PC-3 (cell line): ENCODE data around the gene UNC13A. TPM values are rescaled to one million over a fixed set of nuclear protein-coding genes. Genes with fewer than 3 reads are reported as not detected.

Experiments used
- ATAC-seq: fragments of 200-7000 bp; cut with Tn5 transposase; 2 replicates; pipeline ENCODE4 v1.9.1; 2020; ENCODE audit warnings: mild to moderate bottlenecking, moderate library complexity
- BruUV-seq: library from RNA; stranded (reverse); fragments of 400-500 nt; replicated peaks from 2 replicates; lab custom pipeline; 2021; lab: Mats Ljungman, UMichigan
- CTCF ChIA-PET: fragments of 300-600 bp; sonication (Branson Sonifier 250); formaldehyde crosslinking; loops from one replicate; lab custom pipeline; 2022; ENCODE audit warnings: antibody characterized with exemption; lab: Charles Lee
- POLR2A ChIA-PET: fragments of 300-600 bp; sonication (Branson Sonifier 250); formaldehyde crosslinking; loops from one replicate; lab custom pipeline; 2022; ENCODE audit warnings: antibody characterized with exemption; ENCODE audit not compliant: unreplicated experiment; lab: Charles Lee
- DNase-seq: peaks from one replicate; pipeline ENCODE4 v3.0.0-alpha.2; 2015
- H2AFZ ChIP-seq: fragments of 300-600 bp; sonication (generic); 2 replicates; pipeline ENCODE4 v1.6.0; 2016; ENCODE audit warnings: antibody characterized with exemption, low read length
- H3F3A ChIP-seq: fragments of 300-600 bp; sonication (generic); one replicate; pipeline ENCODE4 v1.6.0; 2017; ENCODE audit warnings: antibody characterized with exemption, low read length, control low read depth, mild to moderate bottlenecking; ENCODE audit not compliant: unreplicated experiment
- H3K27ac ChIP-seq: fragments of 300-600 bp; sonication (generic); 2 replicates; pipeline ENCODE4 v1.5.1; 2016; ENCODE audit warnings: mild to moderate bottlenecking, low read length
- H3K27me3 ChIP-seq: fragments of 300-600 bp; sonication (generic); 2 replicates; pipeline ENCODE4 v1.6.1; 2016; ENCODE audit warnings: low read length, mixed read lengths
- H3K36me3 ChIP-seq: fragments of 300-600 bp; sonication (generic); 2 replicates; pipeline ENCODE4 v1.6.1; 2016; ENCODE audit warnings: low read depth, mixed run types, low read length, mixed read lengths
- H3K4me1 ChIP-seq: fragments of 300-600 bp; sonication (generic); 2 replicates; pipeline ENCODE4 v1.5.1; 2016; ENCODE audit warnings: low read length; ENCODE audit not compliant: insufficient read depth
- H3K4me2 ChIP-seq: fragments of 300-600 bp; sonication (generic); 2 replicates; pipeline ENCODE4 v1.6.0; 2016; ENCODE audit warnings: low read length
- H3K4me3 ChIP-seq: fragments of 300-600 bp; sonication (generic); 2 replicates; pipeline ENCODE4 v1.5.1; 2016; ENCODE audit warnings: mild to moderate bottlenecking, low read length, mixed read lengths
- H3K79me2 ChIP-seq: fragments of 300-600 bp; sonication (generic); 2 replicates; pipeline ENCODE4 v1.6.1; 2017; ENCODE audit warnings: low read length, mixed read lengths
- H3K9ac ChIP-seq: fragments of 300-600 bp; sonication (generic); 2 replicates; pipeline ENCODE4 v1.6.0; 2016; ENCODE audit warnings: mild to moderate bottlenecking, low read length
- H3K9me2 ChIP-seq: fragments of 300-600 bp; sonication (generic); replicated peaks from 2 replicates; pipeline ENCODE4 v1.6.1; 2016; ENCODE audit warnings: mixed run types, low read length, mixed read lengths
- H3K9me3 ChIP-seq: fragments of 300-600 bp; sonication (generic); 2 replicates; pipeline ENCODE4 v1.6.1; 2016; ENCODE audit warnings: low read length, mixed read lengths
- H4K20me1 ChIP-seq: fragments of 300-600 bp; sonication (generic); 2 replicates; pipeline ENCODE4 v1.6.1; 2016; ENCODE audit warnings: low read length, mixed read lengths
- EZH2 ChIP-seq: fragments of 300-600 bp; sonication (generic); IDR thresholded peaks from one replicate; pipeline ENCODE4 v1.6.1; 2017; ENCODE audit warnings: antibody characterized with exemption, mild to moderate bottlenecking, low read length; ENCODE audit not compliant: unreplicated experiment
- EZH2phosphoT487 ChIP-seq: fragments of 300-600 bp; sonication (generic); IDR thresholded peaks from 2 replicates; pipeline ENCODE4 v1.6.1; 2018; ENCODE audit warnings: mild to moderate bottlenecking, antibody characterized with exemption, low read length, borderline replicate concordance
- intact Hi-C: fragments of 100-400 bp; cut with micrococcal nuclease; formaldehyde crosslinking; loops from 2 replicates; pipeline ENCODE4 v1.9.0; 2023
- total RNA-seq: library from RNA; depleted of rRNA; stranded (reverse); fragments of >200 nt; gene quantifications from 2 replicates; pipeline ENCODE4 v1.2.3, GENCODE V29; 2014
- TF ChIP-seq, protein P1 (sequence below): fragments of 300-600 bp; sonication (generic); conservative IDR thresholded peaks from 2 replicates; pipeline ENCODE4 v1.5.1; 2017; ENCODE audit warnings: antibody characterized with exemption, low read depth, mild to moderate bottlenecking, low read length

The UNC13A gene
- total RNA-seq, 1 experiment from 2014 or later, result not detected

DNA sequence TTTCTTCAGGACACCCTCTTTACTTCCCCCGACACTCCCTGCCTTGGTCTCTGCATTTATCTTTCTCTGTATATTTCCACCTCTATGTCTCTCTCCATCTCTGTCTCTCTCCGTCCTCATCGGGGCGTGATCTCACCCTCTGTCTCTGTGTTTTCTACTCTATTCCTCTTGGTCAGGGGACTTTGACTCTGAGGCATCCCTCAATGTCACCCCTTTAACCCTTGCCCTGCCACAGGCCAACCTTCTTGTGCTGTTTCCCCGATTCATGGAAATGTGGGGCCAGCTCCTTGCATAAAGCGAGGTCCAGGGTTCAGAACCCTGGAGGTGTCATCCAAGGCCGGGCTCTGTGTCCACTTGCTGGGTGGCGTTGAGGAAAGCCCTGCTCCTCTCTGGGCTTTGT lies 85.9 kb downstream of the UNC13A start:
- Histone ChIP-seq H3K9ac (no peak overlapping the region), H3K4me2 (no peak overlapping the region), H3K9me2 (no peaks in the 10 kb centered on the region), H3K27ac (no peak overlapping the region), H4K20me1 (no peaks in the 10 kb centered on the region), H3K9me3 (no peaks in the 10 kb centered on the region), H3K4me3 (no peak overlapping the region), H3F3A (no peaks in the 10 kb centered on the region), H3K36me3 (no peaks in the 10 kb centered on the region), H3K27me3 (peaks cover 20% of the 10 kb centered on the region), H2AFZ (no peak overlapping the region), H3K79me2 (no peaks in the 10 kb centered on the region), H3K4me1 (0 out of 2 replicates have a peak, but pooled peaks cover 6% of the 10 kb centered on the region)
- no peak for TF ChIP-seq EZH2phosphoT487
- TF ChIP-seq, protein P1, sequence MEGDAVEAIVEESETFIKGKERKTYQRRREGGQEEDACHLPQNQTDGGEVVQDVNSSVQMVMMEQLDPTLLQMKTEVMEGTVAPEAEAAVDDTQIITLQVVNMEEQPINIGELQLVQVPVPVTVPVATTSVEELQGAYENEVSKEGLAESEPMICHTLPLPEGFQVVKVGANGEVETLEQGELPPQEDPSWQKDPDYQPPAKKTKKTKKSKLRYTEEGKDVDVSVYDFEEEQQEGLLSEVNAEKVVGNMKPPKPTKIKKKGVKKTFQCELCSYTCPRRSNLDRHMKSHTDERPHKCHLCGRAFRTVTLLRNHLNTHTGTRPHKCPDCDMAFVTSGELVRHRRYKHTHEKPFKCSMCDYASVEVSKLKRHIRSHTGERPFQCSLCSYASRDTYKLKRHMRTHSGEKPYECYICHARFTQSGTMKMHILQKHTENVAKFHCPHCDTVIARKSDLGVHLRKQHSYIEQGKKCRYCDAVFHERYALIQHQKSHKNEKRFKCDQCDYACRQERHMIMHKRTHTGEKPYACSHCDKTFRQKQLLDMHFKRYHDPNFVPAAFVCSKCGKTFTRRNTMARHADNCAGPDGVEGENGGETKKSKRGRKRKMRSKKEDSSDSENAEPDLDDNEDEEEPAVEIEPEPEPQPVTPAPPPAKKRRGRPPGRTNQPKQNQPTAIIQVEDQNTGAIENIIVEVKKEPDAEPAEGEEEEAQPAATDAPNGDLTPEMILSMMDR, result no peak
- TF ChIP-seq EZH2, result no peak
- DNase-seq (no peak), ATAC-seq (no peak)
- intact Hi-C loops, result no loop called here
- no TSS peak for BruUV-seq
- ChIA-PET CTCF (no interaction called here), POLR2A (no interaction called here)

DNA sequence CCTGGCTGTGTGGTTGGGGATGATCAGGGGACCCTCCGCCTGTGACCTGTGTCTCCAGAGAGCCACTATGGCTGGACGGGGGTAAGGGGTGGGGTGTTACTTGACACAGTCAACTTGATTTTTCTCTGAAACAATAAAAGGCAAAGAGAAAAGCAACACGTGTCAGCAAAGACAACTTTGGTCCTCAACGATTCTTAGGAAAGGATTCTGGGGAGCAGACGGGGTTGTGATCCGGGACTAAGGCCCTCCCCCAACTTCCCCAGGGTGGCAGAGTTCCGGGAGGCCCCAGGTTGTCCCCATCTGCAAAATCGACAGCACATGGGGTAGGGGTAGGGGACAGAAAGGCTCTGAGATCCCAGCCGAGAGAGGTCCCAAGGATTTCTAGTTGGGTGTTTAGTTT lies 86.5 kb downstream of the UNC13A start:
- H3K9ac ChIP-seq, result no peak overlapping the region
- no peaks in the 10 kb centered on the region for H3K36me3 ChIP-seq
- peaks cover 20% of the 10 kb centered on the region for H3K27me3 ChIP-seq
- 0 out of 2 replicates have a peak, but pooled peaks cover 6% of the 10 kb centered on the region for H3K4me1 ChIP-seq
- H3K4me3 ChIP-seq, result no peak overlapping the region
- no peaks in the 10 kb centered on the region for H3F3A ChIP-seq
- H2AFZ ChIP-seq, result no peak overlapping the region
- intact Hi-C loops, result no loop called here
- no peaks in the 10 kb centered on the region for H3K9me2 ChIP-seq
- TF ChIP-seq EZH2, result no peak
- no TSS peak for BruUV-seq
- no peak overlapping the region for H3K4me2 ChIP-seq
- no peak overlapping the region for H3K27ac ChIP-seq
- CTCF ChIA-PET, result no interaction called here
- ATAC-seq (no peak), DNase-seq (no peak)
- no peaks in the 10 kb centered on the region for H3K79me2 ChIP-seq
- no peaks in the 10 kb centered on the region for H3K9me3 ChIP-seq
- POLR2A ChIA-PET, result no interaction called here
- no peaks in the 10 kb centered on the region for H4K20me1 ChIP-seq

DNA sequence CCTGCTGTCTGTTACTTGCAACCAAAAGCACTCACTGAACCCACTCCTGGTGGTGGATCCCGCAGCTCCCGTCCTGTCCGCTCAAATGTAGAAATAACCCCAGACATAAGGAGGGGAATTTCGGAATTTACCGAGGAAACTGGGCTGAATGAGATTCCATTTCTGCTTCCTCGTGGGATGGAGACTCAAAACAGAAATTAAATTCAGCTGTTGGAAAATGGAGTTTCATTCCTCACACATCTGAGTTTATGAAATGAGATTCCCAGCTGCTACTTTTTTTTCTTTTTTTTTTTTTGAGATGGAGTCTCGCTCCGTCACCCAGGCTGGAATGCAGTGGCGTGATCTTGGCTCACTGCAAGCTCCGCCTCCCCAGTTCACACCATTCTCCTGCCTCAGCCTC lies 88.4 kb downstream of the UNC13A start:
- intact Hi-C loops, result no loop called here
- DNase-seq (no peak), ATAC-seq (no peak)
- Histone ChIP-seq H3K27me3 (peaks cover 20% of the 10 kb centered on the region), H3K9me3 (no peaks in the 10 kb centered on the region), H3K79me2 (no peaks in the 10 kb centered on the region), H3K4me1 (no peaks in the 10 kb centered on the region), H3K27ac (no peak overlapping the region), H3K9ac (no peak overlapping the region), H4K20me1 (no peaks in the 10 kb centered on the region), H3K4me2 (no peak overlapping the region), H3K9me2 (no peaks in the 10 kb centered on the region), H3K36me3 (no peaks in the 10 kb centered on the region), H3F3A (no peaks in the 10 kb centered on the region), H2AFZ (no peak overlapping the region), H3K4me3 (no peak overlapping the region)
- ChIA-PET POLR2A (no interaction called here), CTCF (no interaction called here)
- TF ChIP-seq EZH2phosphoT487 (no peak), EZH2 (no peak)
- TF ChIP-seq, protein P1, result no peak
- BruUV-seq, result no TSS peak
